Suprapubic skin (tissue), 3 donors: ENCODE results near the gene BICRAL.
"Not testable (repeated sequence)": the region's sequence is repeated elsewhere in the genome, so short reads cannot be mapped to it uniquely, and the experiment has no call there.

Experiments
- EP300 ChIP-seq: sonication (generic); formaldehyde crosslinking; IDR thresholded peaks from one replicate; pipeline ENCODE4 v1.6.1; 2017; ENCODE audit warnings: antibody characterized with exemption
- TF ChIP-seq, protein P1 (sequence below), 2 donors: fragments of 200-600 bp in 1 of 2; fragments of 450-650 bp in 1 of 2; sonication (generic) in 1 of 2; IDR thresholded peaks; one replicate each; pipeline ENCODE4 v1.5.1; 2016 to 2019; ENCODE audit warnings: antibody characterized with exemption in 2 of 2, mild to moderate bottlenecking in 1 of 2, moderate library complexity in 1 of 2

- not testable (repeated sequence) for TF ChIP-seq EP300
- TF ChIP-seq, protein P1, sequence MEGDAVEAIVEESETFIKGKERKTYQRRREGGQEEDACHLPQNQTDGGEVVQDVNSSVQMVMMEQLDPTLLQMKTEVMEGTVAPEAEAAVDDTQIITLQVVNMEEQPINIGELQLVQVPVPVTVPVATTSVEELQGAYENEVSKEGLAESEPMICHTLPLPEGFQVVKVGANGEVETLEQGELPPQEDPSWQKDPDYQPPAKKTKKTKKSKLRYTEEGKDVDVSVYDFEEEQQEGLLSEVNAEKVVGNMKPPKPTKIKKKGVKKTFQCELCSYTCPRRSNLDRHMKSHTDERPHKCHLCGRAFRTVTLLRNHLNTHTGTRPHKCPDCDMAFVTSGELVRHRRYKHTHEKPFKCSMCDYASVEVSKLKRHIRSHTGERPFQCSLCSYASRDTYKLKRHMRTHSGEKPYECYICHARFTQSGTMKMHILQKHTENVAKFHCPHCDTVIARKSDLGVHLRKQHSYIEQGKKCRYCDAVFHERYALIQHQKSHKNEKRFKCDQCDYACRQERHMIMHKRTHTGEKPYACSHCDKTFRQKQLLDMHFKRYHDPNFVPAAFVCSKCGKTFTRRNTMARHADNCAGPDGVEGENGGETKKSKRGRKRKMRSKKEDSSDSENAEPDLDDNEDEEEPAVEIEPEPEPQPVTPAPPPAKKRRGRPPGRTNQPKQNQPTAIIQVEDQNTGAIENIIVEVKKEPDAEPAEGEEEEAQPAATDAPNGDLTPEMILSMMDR (IDR thresholded peaks at IDR 0.05), result not testable (repeated sequence)
Measured at GRCh38 chr6:42880871-42881270, 99.0 kb downstream of the BICRAL start.
